Gastrocnemius medialis (tissue), 4 donors: ENCODE results near the gene LDHAL6B. TPM values are rescaled to one million over a fixed set of nuclear protein-coding genes. Genes with fewer than 3 reads are reported as not detected.

ENCODE experiments used
- ATAC-seq, 2 donors: fragments of 150-250 bp; one replicate each; pipeline ENCODE4 v1.9.1; 2016
- DNase-seq, 2 donors: peaks; one replicate each; pipeline ENCODE4 v3.0.0-alpha.2; 2019
- H3K27ac ChIP-seq, 4 donors: fragments of 200-600 bp; sonication (generic); 1 replicate in 1 of 4; 2 replicates in 3 of 4; pipeline ENCODE4 v1.5.1; 2016 to 2018; ENCODE audit warnings: mild to moderate bottlenecking in 2 of 4, moderate library complexity in 1 of 4
- H3K27me3 ChIP-seq, 3 donors: fragments of 200-600 bp; sonication (generic) in 2 of 3; 1 replicate in 1 of 3; 2 replicates in 2 of 3; pipeline versions ENCODE4 v1.5.1 to v1.6.0; 2016 to 2019; ENCODE audit warnings: mild to moderate bottlenecking in 1 of 3, moderate library complexity in 1 of 3
- H3K36me3 ChIP-seq, 2 donors: fragments of 200-600 bp; sonication (generic) in 1 of 2; one replicate each; pipeline ENCODE4 v1.5.1; 2017 to 2018
- H3K4me1 ChIP-seq, 2 donors: fragments of 200-600 bp; sonication (generic) in 1 of 2; one replicate each; pipeline ENCODE4 v1.5.1; 2016 to 2017; ENCODE audit warnings: mild to moderate bottlenecking in 2 of 2
- H3K4me3 ChIP-seq, 4 donors: fragments of 200-600 bp; sonication (generic) in 3 of 4; 1 replicate in 1 of 4; 2 replicates in 3 of 4; pipeline ENCODE4 v1.5.1; 2016 to 2019; ENCODE audit warnings: mild to moderate bottlenecking in 2 of 4
- H3K9me3 ChIP-seq, 3 donors: fragments of 200-600 bp; sonication (generic) in 2 of 3; 1 replicate in 1 of 3; 2 replicates in 2 of 3; pipeline ENCODE4 v1.5.1; 2016 to 2019
- POLR2A ChIP-seq, 2 donors: fragments of 450-650 bp; IDR thresholded peaks; one replicate each; pipeline ENCODE4 v1.6.1; 2017; ENCODE audit warnings: antibody characterized with exemption in 2 of 2, mild to moderate bottlenecking in 2 of 2, moderate library complexity in 2 of 2
- in situ Hi-C, 4 donors: fragments of 200-750 bp; cut with MboI; loops; one replicate each; pipeline versions ENCODE4 v1.15.0 to v1.8.0; 2017; ENCODE audit warnings: low sequenced_read_pairs in 4 of 4
- intact Hi-C: fragments of 100-400 bp; cut with DNase I; formaldehyde crosslinking; loops from one replicate; pipeline ENCODE4 v1.15.1; 2023; ENCODE audit warnings: low total_unique reads
- total RNA-seq, 4 donors: library from RNA; depleted of rRNA; stranded (reverse); fragments of >200 nt; gene quantifications; one replicate each; pipeline versions ENCODE4 v1.1.0 to v1.2.3, GENCODE V29; 2016
- TF ChIP-seq, protein P1 (sequence below), 5 experiments: fragments of 450-650 bp in 3 of 5; fragments of 200-600 bp in 2 of 5; sonication (generic) in 2 of 5; IDR thresholded peaks in 4 of 5; conservative IDR thresholded peaks in 1 of 5; 1 replicate in 4 of 5; 2 replicates in 1 of 5; pipeline ENCODE4 v1.5.1; 2016 to 2019; ENCODE audit warnings: antibody characterized with exemption in 5 of 5, mild to moderate bottlenecking in 3 of 5, moderate library complexity in 3 of 5

LDHAL6B gene
- total RNA-seq, 4 donors from 2014 or later: not detected

DNA sequence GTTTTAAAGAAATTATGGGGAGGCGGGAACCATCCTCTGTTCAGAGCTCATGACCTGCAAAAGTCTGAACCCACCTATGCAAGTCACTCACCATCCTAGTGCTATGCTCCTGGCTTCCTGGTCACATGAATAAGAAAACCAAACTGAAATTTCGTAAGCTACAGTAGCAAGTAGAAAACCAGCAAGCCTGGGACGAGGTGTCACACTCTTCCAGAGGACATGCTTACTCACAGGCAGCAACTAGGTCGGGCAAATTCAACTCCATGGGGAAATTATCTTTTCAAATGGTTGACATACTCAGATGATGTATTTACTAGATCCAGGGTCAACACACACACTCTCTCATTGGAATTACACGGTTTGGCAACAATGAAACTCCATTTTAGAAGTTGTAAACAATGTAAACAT is 31.3 kb downstream of the LDHAL6B start:
- intact Hi-C loops (loop anchor here (5.0 kb wide), 1 partner anchor 59 kb away; no protein-coding TSS in a partner anchor), in situ Hi-C loops (no loop called here)
- DNase-seq: no peak
- H3K9me3 ChIP-seq: no peaks in the 10 kb centered on the region
- H3K4me3 ChIP-seq: no peak overlapping the region
- no peak for TF ChIP-seq POLR2A (IDR thresholded peaks at IDR 0.05)
- TF ChIP-seq, protein P1, sequence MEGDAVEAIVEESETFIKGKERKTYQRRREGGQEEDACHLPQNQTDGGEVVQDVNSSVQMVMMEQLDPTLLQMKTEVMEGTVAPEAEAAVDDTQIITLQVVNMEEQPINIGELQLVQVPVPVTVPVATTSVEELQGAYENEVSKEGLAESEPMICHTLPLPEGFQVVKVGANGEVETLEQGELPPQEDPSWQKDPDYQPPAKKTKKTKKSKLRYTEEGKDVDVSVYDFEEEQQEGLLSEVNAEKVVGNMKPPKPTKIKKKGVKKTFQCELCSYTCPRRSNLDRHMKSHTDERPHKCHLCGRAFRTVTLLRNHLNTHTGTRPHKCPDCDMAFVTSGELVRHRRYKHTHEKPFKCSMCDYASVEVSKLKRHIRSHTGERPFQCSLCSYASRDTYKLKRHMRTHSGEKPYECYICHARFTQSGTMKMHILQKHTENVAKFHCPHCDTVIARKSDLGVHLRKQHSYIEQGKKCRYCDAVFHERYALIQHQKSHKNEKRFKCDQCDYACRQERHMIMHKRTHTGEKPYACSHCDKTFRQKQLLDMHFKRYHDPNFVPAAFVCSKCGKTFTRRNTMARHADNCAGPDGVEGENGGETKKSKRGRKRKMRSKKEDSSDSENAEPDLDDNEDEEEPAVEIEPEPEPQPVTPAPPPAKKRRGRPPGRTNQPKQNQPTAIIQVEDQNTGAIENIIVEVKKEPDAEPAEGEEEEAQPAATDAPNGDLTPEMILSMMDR (IDR thresholded peaks at IDR 0.05 in 4 of 5, conservative IDR thresholded peaks at IDR 0.05 in 1 of 5): no peak
- ATAC-seq: no peak
- no peaks in the 10 kb centered on the region for H3K36me3 ChIP-seq
- no peaks in the 10 kb centered on the region for H3K27me3 ChIP-seq
- H3K4me1 ChIP-seq: peaks cover 12 to 13% of the 10 kb centered on the region in 2 donors
- H3K27ac ChIP-seq: peak overlapping the region in 2 of 4 donors; percentile 6 to 21

DNA sequence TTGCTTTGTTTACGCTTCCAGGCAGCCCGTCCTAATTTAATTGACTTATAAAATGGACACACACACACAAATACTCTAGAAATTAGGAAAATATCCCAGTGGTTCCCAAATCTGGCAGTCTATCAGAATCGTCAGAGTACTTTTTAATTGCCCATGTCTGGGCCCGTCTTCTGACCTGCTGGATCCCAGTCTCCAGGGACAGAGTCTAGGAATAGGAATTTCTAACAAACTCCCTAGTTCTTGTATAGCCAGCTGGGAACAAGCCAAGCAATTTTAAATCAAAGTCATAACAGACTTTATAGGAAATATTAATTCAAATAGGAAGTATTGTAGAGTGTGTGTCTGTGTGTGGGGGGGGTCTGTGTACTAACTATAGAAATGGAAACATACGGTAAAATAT is 33.4 kb downstream of the LDHAL6B start:
- H3K27me3 ChIP-seq: no peaks in the 10 kb centered on the region
- no peak for DNase-seq
- no peak overlapping the region for H3K27ac ChIP-seq
- H3K4me1 ChIP-seq: peaks cover 12 to 13% of the 10 kb centered on the region in 2 donors
- H3K9me3 ChIP-seq: no peaks in the 10 kb centered on the region
- in situ Hi-C loops: loop anchor here in 1 of 4 donors (10.0 kb wide), 1 partner anchor 255 kb away; no protein-coding TSS in a partner anchor
- no peak for ATAC-seq
- H3K4me3 ChIP-seq: no peak overlapping the region
- no peaks in the 10 kb centered on the region for H3K36me3 ChIP-seq
- TF ChIP-seq, protein P1 (IDR thresholded peaks at IDR 0.05 in 4 of 5, conservative IDR thresholded peaks at IDR 0.05 in 1 of 5): no peak
- no peak for TF ChIP-seq POLR2A (IDR thresholded peaks at IDR 0.05)
- intact Hi-C loops: no loop called here

DNA sequence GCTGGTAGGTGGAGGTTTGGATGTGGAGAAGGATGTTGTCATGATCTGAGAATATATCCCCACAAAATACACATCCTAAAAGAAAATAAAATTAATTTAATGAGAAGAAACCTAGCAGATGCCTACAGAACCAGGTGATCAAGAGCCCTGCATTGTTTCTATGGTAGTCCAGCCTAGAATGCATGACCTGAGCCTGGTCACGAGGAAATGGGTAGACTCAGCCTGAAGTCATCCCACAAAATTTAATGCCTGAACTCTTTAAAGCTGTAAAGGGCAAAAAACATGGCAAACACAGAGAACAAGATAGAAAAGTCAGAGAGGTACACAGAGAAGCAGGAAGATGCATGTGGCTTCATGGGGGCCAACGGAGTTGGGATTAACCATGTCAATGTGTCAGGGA is 36.0 kb downstream of the LDHAL6B start:
- intact Hi-C loops (no loop called here), in situ Hi-C loops (loop anchor here in 1 of 4 donors (10.0 kb wide), 1 partner anchor 252 kb away; no protein-coding TSS in a partner anchor)
- no peak for DNase-seq
- no peaks in the 10 kb centered on the region for H3K27me3 ChIP-seq
- H3K9me3 ChIP-seq: no peaks in the 10 kb centered on the region
- ATAC-seq: no peak
- TF ChIP-seq, protein P1 (IDR thresholded peaks at IDR 0.05 in 4 of 5, conservative IDR thresholded peaks at IDR 0.05 in 1 of 5): no peak
- TF ChIP-seq POLR2A (IDR thresholded peaks at IDR 0.05): no peak
- no peaks in the 10 kb centered on the region for H3K36me3 ChIP-seq
- no peak overlapping the region for H3K27ac ChIP-seq
- peaks cover 0 to under 1% of the 10 kb centered on the region in 2 donors for H3K4me1 ChIP-seq
- H3K4me3 ChIP-seq: no peak overlapping the region

DNA sequence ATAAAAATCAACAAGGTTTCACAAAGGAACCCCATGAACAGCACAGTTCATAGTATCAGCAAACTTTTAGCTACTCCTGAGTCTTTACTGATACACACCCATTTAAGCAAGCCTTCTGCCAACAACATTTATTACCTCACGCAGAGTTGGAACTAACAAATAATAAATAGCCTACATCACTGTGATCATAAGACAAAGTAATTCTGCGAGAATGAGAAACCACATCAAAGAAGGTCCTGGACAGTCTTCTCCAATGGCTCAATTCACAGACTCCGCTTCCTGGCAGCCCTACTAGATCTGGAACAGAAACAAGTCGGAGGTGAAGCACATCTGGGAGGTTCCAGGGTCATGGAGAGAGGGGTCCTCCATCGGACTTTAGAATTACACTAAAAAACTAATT is 37.0 kb downstream of the LDHAL6B start:
- in situ Hi-C loops: loop anchor here in 1 of 4 donors (10.0 kb wide), 1 partner anchor 251 kb away; no protein-coding TSS in a partner anchor
- Histone ChIP-seq H3K4me3 (no peak overlapping the region), H3K9me3 (no peaks in the 10 kb centered on the region), H3K36me3 (no peaks in the 10 kb centered on the region), H3K27me3 (no peaks in the 10 kb centered on the region), H3K27ac (no peak overlapping the region), H3K4me1 (no peaks in the 10 kb centered on the region)
- TF ChIP-seq, protein P1 (IDR thresholded peaks at IDR 0.05 in 4 of 5, conservative IDR thresholded peaks at IDR 0.05 in 1 of 5): no peak
- TF ChIP-seq POLR2A (IDR thresholded peaks at IDR 0.05): no peak
- ATAC-seq (no peak), DNase-seq (no peak)
- intact Hi-C loops: no loop called here

DNA sequence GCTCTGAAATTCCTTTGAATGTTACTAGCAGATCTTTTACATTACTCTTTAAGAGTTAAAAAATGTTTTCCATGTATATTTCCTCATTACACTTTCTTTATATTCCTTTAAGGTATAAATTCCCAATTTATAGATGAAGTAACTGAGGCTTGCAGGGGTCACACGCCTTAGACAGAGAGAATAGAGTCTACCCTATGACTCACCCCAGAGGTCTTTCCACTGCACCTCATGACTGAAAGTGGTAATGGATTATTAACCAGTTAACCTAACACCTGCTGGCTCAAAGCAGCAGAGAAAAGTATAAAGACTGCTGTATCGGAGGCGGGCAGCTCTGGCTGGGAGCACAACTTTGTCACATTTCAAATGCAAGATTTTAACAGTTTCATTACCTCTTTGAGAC is 37.7 kb downstream of the LDHAL6B start:
- Histone ChIP-seq H3K4me1 (no peaks in the 10 kb centered on the region), H3K9me3 (no peaks in the 10 kb centered on the region), H3K27me3 (no peaks in the 10 kb centered on the region), H3K4me3 (no peak overlapping the region), H3K27ac (no peak overlapping the region), H3K36me3 (no peaks in the 10 kb centered on the region)
- no peak for TF ChIP-seq POLR2A (IDR thresholded peaks at IDR 0.05)
- TF ChIP-seq, protein P1 (IDR thresholded peaks at IDR 0.05 in 4 of 5, conservative IDR thresholded peaks at IDR 0.05 in 1 of 5): no peak
- ATAC-seq: no peak
- intact Hi-C loops: no loop called here
- DNase-seq: no peak
- in situ Hi-C loops: loop anchor here in 1 of 4 donors (10.0 kb wide), 1 partner anchor 250 kb away; no protein-coding TSS in a partner anchor
